ENCODE measurements around the gene HLA-DOA.

Gene HLA-DOA

GRCh38 chr6:33015798-33016197 is 6.4 kb upstream of the HLA-DOA start:
- DNase-seq: no peak

- DNase-seq: peak; percentile 29 to 85
These were observed 5.6 kb upstream of the HLA-DOA start for GRCh38 chr6:33014841-33015634.

- no peak for DNase-seq
These were observed 4.2 kb upstream of the HLA-DOA start for GRCh38 chr6:33013608-33014007.

GRCh38 chr6:33010356-33010755 is 965 bp upstream of the HLA-DOA start:
- DNase-seq: no peak

GRCh38 chr6:33007831-33008400 is 1.5 kb downstream of the HLA-DOA start:
- no peak for DNase-seq

- DNase-seq: no peak
These were observed 4.5 kb downstream of the HLA-DOA start for GRCh38 chr6:33004940-33005339.

GRCh38 chr6:33001685-33002084 is 7.7 kb downstream of the HLA-DOA start:
- no peak for DNase-seq

- no peak for DNase-seq
These were observed 9.3 kb downstream of the HLA-DOA start for GRCh38 chr6:33000055-33000454.

- DNase-seq: no peak
These were observed 13.9 kb downstream of the HLA-DOA start for GRCh38 chr6:32995448-32995847.

- DNase-seq: no peak
These were observed 15.9 kb downstream of the HLA-DOA start for GRCh38 chr6:32993363-32993973.

GRCh38 chr6:32991972-32992371 is 17.4 kb downstream of the HLA-DOA start:
- DNase-seq: no peak

GRCh38 chr6:32989368-32989767 is 20.0 kb downstream of the HLA-DOA start:
- no peak for DNase-seq

- peak; percentile 71 to 80 for DNase-seq
These were observed 24.6 kb downstream of the HLA-DOA start for GRCh38 chr6:32984622-32985389.

- no peak for DNase-seq
These were observed 25.3 kb downstream of the HLA-DOA start for GRCh38 chr6:32983964-32984621.

- DNase-seq: no peak
These were observed 25.9 kb downstream of the HLA-DOA start for GRCh38 chr6:32983493-32983848.

GRCh38 chr6:32982702-32983492 is 26.5 kb downstream of the HLA-DOA start:
- no peak for DNase-seq

GRCh38 chr6:32982084-32982701 is 27.2 kb downstream of the HLA-DOA start:
- DNase-seq: no peak

- no peak for DNase-seq
These were observed 28.8 kb downstream of the HLA-DOA start for GRCh38 chr6:32980488-32981038.

GRCh38 chr6:32979720-32980487 is 29.5 kb downstream of the HLA-DOA start:
- no peak for DNase-seq

GRCh38 chr6:32977953-32978324 is 31.5 kb downstream of the HLA-DOA start:
- no peak for DNase-seq
